ENCODE measurements around the gene DCAF8.
A peak's percentile ranks its signal among the peaks of the same experiment; 100 is the strongest.

DCAF8 gene

DNA sequence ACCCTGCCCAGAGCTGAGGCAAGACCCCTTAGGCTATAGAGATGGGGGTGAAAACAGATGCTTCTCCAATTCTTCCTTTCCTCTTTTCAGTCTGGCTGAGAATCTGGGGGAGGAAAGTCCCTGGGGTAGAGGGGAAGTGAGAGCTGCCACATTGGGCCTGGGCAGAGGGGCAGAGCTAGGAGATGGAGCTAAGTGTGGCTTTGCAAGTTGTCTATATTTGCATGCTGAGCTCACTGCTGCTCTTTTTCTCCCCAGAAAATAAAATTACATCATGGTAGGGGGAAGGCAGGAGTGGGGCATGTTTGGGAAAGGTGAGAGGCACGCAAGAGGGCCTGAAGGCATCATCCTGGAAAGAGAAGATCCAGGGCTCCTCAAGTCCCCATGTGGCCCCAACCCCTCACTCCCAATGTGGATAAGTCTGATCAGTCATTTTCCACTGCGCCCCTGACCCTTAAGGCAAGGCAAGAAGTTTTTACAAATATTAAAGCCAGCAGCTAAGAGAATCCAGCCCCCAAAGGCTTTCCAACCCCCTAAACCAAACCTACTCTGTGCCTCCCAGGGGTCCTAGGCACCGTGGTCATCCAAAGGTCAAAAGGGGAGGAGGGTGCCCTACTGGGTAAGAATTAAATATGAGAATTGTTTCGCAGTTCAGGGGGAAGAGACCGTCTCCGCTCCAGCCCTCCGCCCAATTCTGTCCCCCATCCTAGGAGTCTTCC is 57.7 kb downstream of the DCAF8 start:
- DNase-seq (ENCODE audit: low read depth): no peak

- DNase-seq (ENCODE audit: low read depth): no peak
Measured at GRCh38 chr1:160200786-160201185, 61.6 kb downstream of the DCAF8 start.

DNA sequence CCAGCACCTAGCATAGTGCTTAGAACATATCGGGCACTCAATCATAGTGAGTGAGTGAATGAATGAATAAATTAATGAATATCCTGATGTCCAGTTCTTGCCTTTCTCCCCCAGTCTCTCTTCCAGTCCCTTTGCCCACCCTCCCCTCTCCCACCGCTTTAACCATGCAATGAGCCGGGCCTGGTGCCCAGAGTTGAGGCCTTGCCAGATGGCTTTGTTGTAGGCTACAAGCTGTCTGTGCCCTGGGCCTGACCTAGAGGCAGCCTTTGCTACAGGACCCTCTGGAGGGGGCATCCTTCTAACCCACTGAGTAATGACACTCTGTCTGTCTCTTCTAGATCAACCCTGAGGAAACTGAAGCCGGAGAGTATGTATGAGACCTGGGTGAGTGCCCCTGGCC is 65.1 kb downstream of the DCAF8 start:
- DNase-seq (ENCODE audit: low read depth): no peak

- no peak for DNase-seq (ENCODE audit: low read depth)
Measured at GRCh38 chr1:160196143-160196542, 66.2 kb downstream of the DCAF8 start.

GRCh38 chr1:160194737-160195059 is 67.7 kb downstream of the DCAF8 start:
- no peak for DNase-seq (ENCODE audit: low read depth)

DNA sequence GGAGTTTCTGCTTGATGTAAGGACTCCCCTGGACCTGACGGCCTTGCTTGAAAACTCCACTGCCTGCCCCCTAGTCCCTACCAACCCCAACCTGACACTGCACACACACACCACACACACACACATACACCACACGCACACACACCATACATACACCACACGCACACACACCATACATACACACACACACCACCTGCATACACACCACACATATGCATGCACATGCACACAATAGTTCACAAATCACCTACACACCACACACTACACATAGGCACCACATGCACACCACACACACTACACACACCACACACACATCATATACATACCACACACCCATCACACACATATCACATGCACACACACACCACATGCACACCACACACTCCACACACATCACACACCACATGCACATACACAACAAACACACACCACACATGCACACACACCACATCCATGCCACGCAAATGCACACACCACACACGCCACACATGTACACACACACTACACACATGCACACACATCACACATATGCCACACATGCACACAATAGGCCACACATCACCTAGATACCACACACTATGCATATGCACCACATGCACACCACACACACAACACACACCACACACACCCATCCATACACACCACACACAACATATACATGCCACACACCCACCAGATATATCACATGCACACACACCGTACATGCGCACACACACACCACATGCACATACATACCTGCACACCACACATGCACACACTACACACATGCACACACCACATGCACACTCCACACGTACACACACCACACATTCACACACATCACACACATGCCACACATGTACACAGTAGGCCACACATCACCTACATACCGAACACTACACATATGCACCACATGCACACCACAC is 68.3 kb downstream of the DCAF8 start:
- no peak for DNase-seq (ENCODE audit: low read depth)

GRCh38 chr1:160193091-160193819 is 69.1 kb downstream of the DCAF8 start:
- peak; percentile 74 for DNase-seq (ENCODE audit: low read depth)

GRCh38 chr1:160192234-160192633 is 70.1 kb downstream of the DCAF8 start:
- DNase-seq (ENCODE audit: low read depth): no peak

- DNase-seq (ENCODE audit: low read depth): no peak
Measured at GRCh38 chr1:160191756-160192155, 70.6 kb downstream of the DCAF8 start.

- no peak for DNase-seq (ENCODE audit: low read depth)
Measured at GRCh38 chr1:160189649-160190625, 72.4 kb downstream of the DCAF8 start, which contains the start of gene CASQ1. CASQ1 (plus strand) TSS chr1:160190575; CDS start chr1:160190752, 177 bp downstream.

GRCh38 chr1:160188341-160188740 is 74.0 kb downstream of the DCAF8 start:
- DNase-seq (ENCODE audit: low read depth): no peak

DNA sequence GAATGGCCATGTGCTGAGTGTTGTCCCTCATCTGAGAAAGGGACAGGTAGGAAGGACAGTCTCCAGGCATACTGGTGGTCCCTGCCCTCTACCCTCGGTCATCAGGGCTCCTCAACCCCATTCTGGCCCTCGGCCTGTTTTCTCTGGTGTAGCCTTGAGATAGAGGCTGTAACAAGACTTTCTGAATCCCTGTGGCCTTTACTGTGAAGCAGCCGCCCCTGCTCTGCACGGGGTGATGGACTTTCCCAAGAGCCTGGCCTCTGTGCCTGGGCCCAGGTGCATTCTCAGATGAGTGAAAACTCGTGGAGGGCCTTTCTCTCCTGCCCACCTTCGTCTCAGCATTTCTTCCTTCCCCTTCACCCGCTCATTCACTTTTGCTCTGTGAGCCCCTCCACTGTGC is 74.9 kb downstream of the DCAF8 start:
- DNase-seq (ENCODE audit: low read depth): no peak

- DNase-seq (ENCODE audit: low read depth): no peak
Measured at GRCh38 chr1:160186729-160187128, 75.6 kb downstream of the DCAF8 start.

DNA sequence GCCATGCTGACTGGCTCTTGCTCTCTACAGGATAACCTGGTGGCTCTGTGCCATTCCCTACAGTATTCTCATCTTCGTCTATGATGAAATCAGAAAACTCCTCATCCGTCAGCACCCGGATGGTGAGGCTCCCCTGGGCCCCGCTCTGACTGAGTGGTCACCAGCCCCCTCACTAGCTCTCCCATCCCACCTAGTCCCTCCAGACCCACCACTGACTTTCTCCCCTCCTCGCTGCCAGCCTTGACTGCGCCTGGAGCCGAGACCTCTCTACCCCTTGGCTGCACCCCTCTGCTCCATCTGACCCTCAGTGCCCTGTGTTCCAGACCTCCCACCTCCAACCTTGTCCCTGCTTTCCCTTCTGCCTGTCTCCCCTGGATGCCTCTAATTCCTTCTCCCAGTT is 76.1 kb downstream of the DCAF8 start:
- DNase-seq (ENCODE audit: low read depth): no peak

DNA sequence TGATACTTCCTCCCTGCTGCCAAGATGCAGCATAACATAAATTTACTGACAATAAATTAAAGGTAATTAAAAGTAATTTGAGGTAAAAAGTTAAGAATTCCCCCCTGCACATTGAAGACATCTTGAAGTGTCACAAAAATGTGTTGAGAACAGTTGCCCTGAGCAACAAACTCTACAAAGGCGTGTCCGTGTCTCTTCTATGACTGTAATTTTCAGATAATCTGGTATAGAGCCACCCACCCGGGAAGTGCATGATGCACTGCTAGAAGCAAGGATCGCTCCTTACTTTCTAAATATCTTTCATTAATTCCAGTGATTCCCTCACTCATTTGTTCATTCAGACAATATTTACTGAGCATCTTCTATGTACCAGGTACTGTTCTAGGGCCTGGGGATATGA is 83.0 kb downstream of the DCAF8 start:
- no peak for DNase-seq (ENCODE audit: low read depth)

GRCh38 chr1:160178731-160179130 is 83.6 kb downstream of the DCAF8 start:
- no peak for DNase-seq (ENCODE audit: low read depth)

DNA sequence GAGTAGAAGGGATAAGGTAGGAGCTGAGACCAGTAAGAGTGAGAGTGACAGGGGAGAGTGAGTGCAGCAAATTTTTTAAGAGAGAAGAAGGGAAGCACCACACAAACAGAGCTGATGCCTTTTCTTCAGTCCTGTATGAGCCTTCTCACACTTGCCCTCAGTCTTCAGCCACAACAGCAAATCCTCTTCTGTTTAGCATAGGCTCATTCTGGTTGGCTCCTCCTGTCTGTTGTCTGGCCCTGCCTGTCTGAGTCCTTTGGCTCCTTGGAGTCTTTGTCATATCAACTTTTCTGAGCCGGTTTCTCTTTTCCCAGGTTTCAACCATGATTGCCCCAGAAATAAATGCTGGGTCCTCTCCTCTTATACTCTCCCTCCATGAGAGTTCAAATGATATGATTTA is 84.7 kb downstream of the DCAF8 start:
- no peak for DNase-seq (ENCODE audit: low read depth)

DNA sequence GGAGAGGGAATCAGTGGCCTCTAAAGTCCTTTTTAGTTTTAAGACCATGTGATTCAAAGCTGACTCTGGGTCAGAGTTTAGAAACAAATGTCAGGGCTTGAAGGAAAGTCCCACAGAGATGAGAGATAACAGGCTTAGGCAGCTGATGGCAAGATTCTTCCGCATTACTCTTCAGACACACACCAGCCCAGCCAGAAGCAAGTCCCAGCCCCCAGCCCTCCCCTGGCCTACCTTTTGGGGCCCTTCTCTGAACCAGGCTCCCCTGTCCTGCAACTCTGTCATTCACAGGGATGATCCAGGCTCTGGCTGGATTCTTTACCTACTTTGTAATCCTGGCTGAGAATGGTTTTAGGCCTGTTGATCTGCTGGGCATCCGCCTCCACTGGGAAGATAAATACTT is 85.1 kb downstream of the DCAF8 start:
- no peak for DNase-seq (ENCODE audit: low read depth)

DNA sequence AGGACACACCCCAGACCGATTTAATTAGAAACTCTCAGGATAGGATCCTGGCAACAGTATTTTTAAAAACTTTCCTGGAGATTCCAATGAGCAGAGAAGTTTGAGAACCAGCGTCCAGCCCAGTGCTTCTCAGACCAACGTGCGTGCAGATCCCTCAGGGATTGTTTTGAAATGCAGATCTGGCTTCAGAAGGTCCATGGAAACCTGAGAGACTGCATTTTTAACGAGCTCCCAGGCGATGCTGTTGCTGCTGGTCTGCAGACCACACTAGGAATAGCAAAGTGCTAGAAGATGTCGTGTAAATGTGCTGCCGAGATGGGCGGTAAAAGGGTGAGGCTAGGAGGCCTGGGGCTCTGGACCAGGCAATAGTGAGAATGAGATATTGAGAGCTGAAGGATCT is 90.4 kb downstream of the DCAF8 start:
- DNase-seq (ENCODE audit: low read depth): no peak

- no peak for DNase-seq (ENCODE audit: low read depth)
Measured at GRCh38 chr1:160171354-160171753, 91.0 kb downstream of the DCAF8 start.

- DNase-seq (ENCODE audit: low read depth): peak; percentile 21
Measured at GRCh38 chr1:160169553-160170399, 92.6 kb downstream of the DCAF8 start.
